HG03135 (cell line): ENCODE results near the gene SEC22C.

Experiments
- ATAC-seq: cut with Tn5 transposase; IDR thresholded peaks from one replicate; pipeline ENCODE4 v1.9.1; 2021; ENCODE audit warnings: mild to moderate bottlenecking, moderate library complexity; ENCODE audit not compliant: unreplicated experiment

Gene SEC22C

DNA sequence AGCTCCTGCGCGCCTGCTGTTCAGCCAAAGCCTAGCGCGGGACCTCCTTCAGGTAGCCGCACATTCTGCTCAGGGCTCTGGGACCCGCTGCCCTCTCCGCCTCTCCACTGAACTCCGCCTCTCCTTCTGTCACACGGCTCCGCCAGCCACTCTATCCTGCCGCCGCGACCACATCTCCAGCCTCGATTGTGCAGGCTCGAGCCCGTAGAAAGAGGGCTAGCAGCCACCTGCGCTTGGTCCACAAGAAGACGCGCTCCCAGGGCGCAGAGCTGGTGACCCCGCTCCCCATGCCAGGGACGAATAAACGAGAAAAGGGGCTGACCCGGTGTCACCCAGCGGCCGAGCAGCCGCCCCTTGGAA is 80.5 kb downstream of the SEC22C start:
- ATAC-seq = no peak

DNA sequence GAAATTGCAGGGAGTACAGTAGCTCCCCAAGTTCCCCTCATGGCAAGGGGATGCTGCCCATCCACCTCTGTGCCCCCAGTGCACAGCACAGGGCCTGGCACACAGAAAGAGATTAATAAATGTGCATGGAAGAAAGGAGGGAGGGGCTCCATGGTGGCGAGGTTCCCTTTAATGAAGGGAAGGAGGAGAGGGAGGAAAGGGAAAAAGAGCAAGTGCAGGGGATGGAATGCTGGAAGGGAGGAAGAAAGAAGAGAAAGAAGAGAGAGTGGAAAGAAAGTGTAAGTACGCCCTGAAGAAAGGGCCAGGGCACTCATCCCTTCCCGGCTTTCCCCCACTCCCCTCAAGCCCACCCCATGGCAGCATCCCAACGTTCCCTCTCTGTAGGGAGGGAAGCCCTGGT is 80.9 kb downstream of the SEC22C start:
- ATAC-seq = no peak

DNA sequence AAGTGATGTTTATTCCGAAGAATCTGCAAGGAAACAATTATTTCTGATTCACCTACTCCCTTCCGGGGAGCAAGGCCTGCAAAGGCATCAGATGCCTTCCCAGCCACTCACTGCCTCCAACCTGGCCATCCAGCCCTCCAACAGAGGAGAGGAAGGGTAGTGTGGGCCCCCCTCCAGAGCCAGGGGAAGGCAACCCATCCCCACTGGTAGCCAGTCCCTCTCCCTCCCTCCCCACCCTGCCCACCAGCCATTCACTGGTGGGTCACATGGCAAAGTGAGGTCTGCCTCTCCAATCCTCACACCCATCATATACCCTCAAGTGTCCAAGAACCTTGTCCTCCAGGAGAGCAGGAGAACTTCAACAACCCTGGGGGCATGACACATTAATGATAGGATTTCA is 81.7 kb downstream of the SEC22C start:
- no peak for ATAC-seq

DNA sequence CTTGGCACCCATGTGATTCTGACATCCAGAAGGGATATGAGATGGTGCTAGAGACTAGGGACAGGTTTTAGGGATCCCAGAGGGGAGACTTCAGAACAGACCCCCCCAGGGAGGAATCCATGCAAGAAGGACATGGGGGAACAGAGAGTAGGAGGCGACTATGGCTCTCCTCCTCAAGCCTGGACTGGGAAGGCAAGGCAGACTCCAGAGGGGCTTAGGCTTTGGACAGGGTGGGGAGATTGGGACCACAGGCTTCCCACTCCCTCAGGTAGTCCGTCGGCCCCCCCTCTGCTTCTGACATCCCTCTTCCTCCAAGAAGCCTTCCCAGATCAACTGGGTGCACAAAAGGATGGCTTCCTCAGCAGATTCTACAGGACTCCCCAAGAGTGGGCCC is 82.3 kb downstream of the SEC22C start:
- no peak for ATAC-seq

DNA sequence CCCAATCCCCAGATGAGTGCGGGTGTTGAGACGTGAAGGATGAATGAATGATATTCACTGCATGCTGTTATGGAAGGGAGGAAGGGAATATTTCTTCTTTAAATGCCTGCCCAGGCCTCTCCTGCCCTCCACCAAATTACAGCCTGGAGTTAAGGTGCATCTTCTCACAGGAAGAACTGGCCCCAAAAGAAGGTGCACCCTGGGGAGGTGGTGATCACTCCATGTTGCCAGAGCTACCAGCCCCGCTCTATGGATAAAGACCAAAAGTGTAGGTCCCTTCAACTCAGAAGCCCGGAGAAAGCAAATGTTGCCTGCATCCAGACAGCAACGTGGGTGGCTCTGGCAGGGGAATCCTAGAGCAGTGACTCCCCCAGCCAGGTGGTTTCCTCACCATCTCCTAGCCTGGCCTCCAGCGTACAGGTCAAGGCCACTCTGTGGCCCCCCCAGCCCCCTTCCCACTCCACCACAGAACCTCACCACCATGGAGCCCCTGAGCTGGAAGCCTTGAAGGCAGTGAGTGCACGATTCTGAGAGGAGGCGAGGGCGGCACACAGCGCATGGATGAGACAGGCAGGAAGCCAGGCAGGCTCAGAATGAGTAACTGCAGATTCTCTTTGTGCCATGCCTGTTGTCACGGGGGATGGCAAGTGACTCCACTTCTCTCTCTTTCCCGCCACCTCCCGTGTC is 82.8 kb downstream of the SEC22C start:
- no peak for ATAC-seq

DNA sequence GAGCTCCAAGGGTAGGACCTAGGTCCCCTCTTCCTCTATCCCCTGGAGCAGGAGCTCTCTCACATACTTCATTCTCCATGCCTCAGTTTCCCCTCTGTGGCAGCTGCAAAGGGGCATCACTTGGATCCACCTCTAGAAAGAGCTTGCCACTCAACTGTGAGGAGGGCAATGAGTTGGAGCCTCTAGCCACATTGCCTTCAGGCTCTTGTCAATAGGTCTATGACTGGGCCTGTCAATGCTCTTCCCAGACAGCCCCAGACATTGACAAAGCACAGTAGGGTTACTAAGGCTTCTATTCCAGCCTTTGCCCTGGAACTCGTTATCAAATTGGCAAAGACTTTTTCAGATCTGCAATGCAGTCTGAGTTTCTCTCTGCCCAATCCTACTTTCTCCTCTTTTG is 83.7 kb downstream of the SEC22C start:
- ATAC-seq = no peak
